IMR-90 (cell line): ENCODE measurements around the gene MYH9. TPM values are rescaled to one million over a fixed set of nuclear protein-coding genes. Genes with fewer than 3 reads are reported as not detected.

Source experiments
- ATAC-seq: fragments of 200-7000 bp; cut with Tn5 transposase; 2 replicates; pipeline ENCODE4 v1.9.1; 2020; ENCODE audit warnings: low read depth, mild to moderate bottlenecking, moderate library complexity
- BruUV-seq: library from RNA; stranded (reverse); fragments of 400-500 nt; replicated peaks from 2 replicates; lab custom pipeline; 2021; lab: Mats Ljungman, UMichigan
- CTCF ChIA-PET: fragments of 300-600 bp; formaldehyde crosslinking; extraction: SDS; loops from one replicate; lab custom pipeline; 2021; ENCODE audit warnings: antibody characterized with exemption; lab: Yijun Ruan, JAX
- POLR2A ChIA-PET: fragments of 300-600 bp; sonication (Branson Sonifier 250); formaldehyde crosslinking; loops from one replicate; lab custom pipeline; 2022; ENCODE audit warnings: antibody characterized with exemption; ENCODE audit not compliant: unreplicated experiment; lab: Charles Lee
- DNase-seq: peaks from one replicate; pipeline ENCODE4 v3.0.0; 2013
- H2AFZ ChIP-seq: replicated peaks from 2 replicates; pipeline ENCODE3; 2013; ENCODE audit warnings: low read length, mild to moderate bottlenecking; ENCODE audit not compliant: poor library complexity
- H2AK5ac ChIP-seq: 2 replicates; pipeline ENCODE4 v1.6.1; 2013; ENCODE audit warnings: low read depth, low read length, inconsistent platforms
- H2AK9ac ChIP-seq: replicated peaks from 2 replicates; pipeline ENCODE3; 2013; ENCODE audit warnings: mild to moderate bottlenecking, low read depth, low read length, moderate library complexity; ENCODE audit not compliant: poor library complexity
- H2BK120ac ChIP-seq: 2 replicates; pipeline ENCODE4 v1.6.1; 2013; ENCODE audit warnings: low read depth, low read length, inconsistent platforms
- H2BK15ac ChIP-seq: 3 replicates; pipeline ENCODE4 v1.6.1; 2013; ENCODE audit warnings: low read depth, low read length, inconsistent platforms
- H2BK20ac ChIP-seq: 2 replicates; pipeline ENCODE4 v1.6.1; 2013; ENCODE audit warnings: low read depth, mild to moderate bottlenecking, inconsistent platforms, low read length, moderate library complexity
- H2BK5ac ChIP-seq: 2 replicates; pipeline ENCODE4 v1.6.1; 2013; ENCODE audit warnings: mild to moderate bottlenecking, low read depth, low read length, inconsistent platforms; ENCODE audit not compliant: poor library complexity, severe bottlenecking
- H3K14ac ChIP-seq: replicated peaks from 2 replicates; pipeline ENCODE4 v1.6.1; 2013; ENCODE audit warnings: low read depth, low read length, inconsistent platforms
- H3K18ac ChIP-seq: 2 replicates; pipeline ENCODE4 v1.6.1; 2013; ENCODE audit warnings: low read depth, low read length, control low read depth
- H3K23ac ChIP-seq: 2 replicates; pipeline ENCODE4 v1.6.1; 2013; ENCODE audit warnings: low read depth, low read length, inconsistent platforms
- H3K27ac ChIP-seq: 2 replicates; pipeline ENCODE4 v1.5.1; 2013; ENCODE audit warnings: mild to moderate bottlenecking, control low read depth, low read length; ENCODE audit not compliant: insufficient read depth
- H3K27me3 ChIP-seq: 2 replicates; pipeline ENCODE4 v1.6.1; 2013; ENCODE audit warnings: low read length; ENCODE audit not compliant: control insufficient read depth, insufficient read depth
- H3K36me3 ChIP-seq: 2 replicates; pipeline ENCODE4 v1.6.1; 2013; ENCODE audit warnings: low read length, mixed read lengths; ENCODE audit not compliant: control insufficient read depth, insufficient read depth
- H3K4ac ChIP-seq: 2 replicates; pipeline ENCODE4 v1.6.1; 2013; ENCODE audit warnings: low read depth, low read length, inconsistent platforms
- H3K4me1 ChIP-seq: 2 replicates; pipeline ENCODE4 v1.6.1; 2013; ENCODE audit warnings: low read length, mixed read lengths; ENCODE audit not compliant: control insufficient read depth, insufficient read depth
- H3K4me2 ChIP-seq: 2 replicates; pipeline ENCODE4 v1.6.1; 2013; ENCODE audit warnings: low read depth, mild to moderate bottlenecking, control low read depth, low read length, moderate library complexity
- H3K4me3 ChIP-seq: 2 replicates; pipeline ENCODE4 v1.5.1; 2013; ENCODE audit warnings: low read depth, mild to moderate bottlenecking, control low read depth, low read length, moderate library complexity; ENCODE audit not compliant: insufficient read depth
- H3K56ac ChIP-seq: 2 replicates; pipeline ENCODE4 v1.6.1; 2013; ENCODE audit warnings: low read length, inconsistent platforms; ENCODE audit not compliant: insufficient read depth; ENCODE audit errors: extremely low read depth
- H3K79me1 ChIP-seq, 2 experiments: 2 replicates each; pipeline ENCODE4 v1.6.1; 2013; ENCODE audit warnings: low read length in 2 of 2, inconsistent platforms in 1 of 2, low read depth in 1 of 2
- H3K9ac ChIP-seq: 2 replicates; pipeline ENCODE4 v1.6.1; 2013; ENCODE audit warnings: low read depth, low read length, control low read depth
- H3K9me1 ChIP-seq: 2 replicates; pipeline ENCODE4 v1.6.1; 2013; ENCODE audit warnings: low read length, inconsistent platforms; ENCODE audit not compliant: insufficient read depth
- H3K9me3 ChIP-seq: 2 replicates; pipeline ENCODE4 v1.6.1; 2013; ENCODE audit warnings: low read length; ENCODE audit not compliant: control insufficient read depth, insufficient read depth
- H4K20me1 ChIP-seq: 2 replicates; pipeline ENCODE4 v1.6.1; 2013; ENCODE audit warnings: low read length, inconsistent platforms; ENCODE audit not compliant: insufficient read depth
- H4K5ac ChIP-seq: 2 replicates; pipeline ENCODE4 v1.6.1; 2013; ENCODE audit warnings: mild to moderate bottlenecking, low read depth, low read length, control low read depth
- H4K8ac ChIP-seq, 2 experiments: 2 replicates each; pipeline ENCODE4 v1.6.1; 2013; ENCODE audit warnings: low read depth in 2 of 2, low read length in 2 of 2, control low read depth in 1 of 2, inconsistent platforms in 1 of 2
- H4K91ac ChIP-seq: 2 replicates; pipeline ENCODE4 v1.6.1; 2013; ENCODE audit warnings: low read depth, low read length, inconsistent platforms; ENCODE audit not compliant: insufficient read depth
- CEBPB ChIP-seq: IDR thresholded peaks from 2 replicates; pipeline ENCODE4 v1.6.1; 2012; ENCODE audit warnings: low read depth, low read length, improper control_type of control experiment
- ELK1 ChIP-seq: fragments of 150-350 bp; IDR thresholded peaks from 2 replicates; pipeline ENCODE4 v1.6.1; 2016; ENCODE audit warnings: low read depth, mild to moderate bottlenecking, low read length, moderate library complexity, borderline replicate concordance
- MAZ ChIP-seq: IDR thresholded peaks from 2 replicates; pipeline ENCODE4 v1.6.1; 2012; ENCODE audit warnings: low read depth, mild to moderate bottlenecking, low read length, improper control_type of control experiment, moderate library complexity, borderline replicate concordance
- RCOR1 ChIP-seq: IDR thresholded peaks from 2 replicates; pipeline ENCODE4 v1.6.1; 2012; ENCODE audit warnings: mild to moderate bottlenecking, low read length, improper control_type of control experiment; ENCODE audit not compliant: insufficient replicate concordance
- WGBS, 2 experiments: methylation state at CpG; one replicate each; pipeline versions ENCODE4 v1.1.5 to v1.1.7; 2013; ENCODE audit warnings: missing lambda C conversion rate in 2 of 2; ENCODE audit not compliant: insufficient read length in 1 of 2; ENCODE audit errors: extremely low coverage in 2 of 2; 5-methylcytosine and 5-hydroxymethylcytosine counted together
- dilution Hi-C: fragments of 300-500 bp; cut with HindIII; formaldehyde crosslinking; loops from one replicate; pipeline ENCODE4 v1.14.3; 2018; ENCODE audit warnings: low sequenced_read_pairs; ENCODE audit not compliant: unreplicated experiment
- in situ Hi-C: fragments of 300-500 bp; cut with MboI; formaldehyde crosslinking; loops from 3 replicates; pipeline ENCODE4 v1.14.3; 2019; ENCODE audit warnings: low sequenced_read_pairs, inconsistent platforms, mixed read lengths
- intact Hi-C: fragments of 100-400 bp; cut with micrococcal nuclease; formaldehyde crosslinking; loops from 2 replicates; pipeline ENCODE4 v1.10.0; 2022
- polyA plus RNA-seq, 3 experiments: library from polyadenylated mRNA; depleted of rRNA; stranded (reverse); fragments of >200 nt; gene quantifications; 2 replicates each; pipeline ENCODE4 v1.2.3, GENCODE V29; 2012; ENCODE audit warnings: low replicate concordance in 1 of 3
- total RNA-seq: library from RNA; depleted of rRNA; stranded (reverse); fragments of >200 nt; gene quantifications from 2 replicates; pipeline ENCODE4 v1.2.3, GENCODE V29; 2012
- TF ChIP-seq, protein P1 (sequence below): fragments of 150-350 bp; IDR thresholded peaks from 2 replicates; pipeline ENCODE4 v1.6.1; 2017; ENCODE audit warnings: mild to moderate bottlenecking, antibody characterized with exemption, low read length, low read depth

MYH9 gene
- total and polyA plus RNA-seq, 2 of the 4 experiments (the other 2 are of a cell fraction): 475 to 554 TPM

DNA sequence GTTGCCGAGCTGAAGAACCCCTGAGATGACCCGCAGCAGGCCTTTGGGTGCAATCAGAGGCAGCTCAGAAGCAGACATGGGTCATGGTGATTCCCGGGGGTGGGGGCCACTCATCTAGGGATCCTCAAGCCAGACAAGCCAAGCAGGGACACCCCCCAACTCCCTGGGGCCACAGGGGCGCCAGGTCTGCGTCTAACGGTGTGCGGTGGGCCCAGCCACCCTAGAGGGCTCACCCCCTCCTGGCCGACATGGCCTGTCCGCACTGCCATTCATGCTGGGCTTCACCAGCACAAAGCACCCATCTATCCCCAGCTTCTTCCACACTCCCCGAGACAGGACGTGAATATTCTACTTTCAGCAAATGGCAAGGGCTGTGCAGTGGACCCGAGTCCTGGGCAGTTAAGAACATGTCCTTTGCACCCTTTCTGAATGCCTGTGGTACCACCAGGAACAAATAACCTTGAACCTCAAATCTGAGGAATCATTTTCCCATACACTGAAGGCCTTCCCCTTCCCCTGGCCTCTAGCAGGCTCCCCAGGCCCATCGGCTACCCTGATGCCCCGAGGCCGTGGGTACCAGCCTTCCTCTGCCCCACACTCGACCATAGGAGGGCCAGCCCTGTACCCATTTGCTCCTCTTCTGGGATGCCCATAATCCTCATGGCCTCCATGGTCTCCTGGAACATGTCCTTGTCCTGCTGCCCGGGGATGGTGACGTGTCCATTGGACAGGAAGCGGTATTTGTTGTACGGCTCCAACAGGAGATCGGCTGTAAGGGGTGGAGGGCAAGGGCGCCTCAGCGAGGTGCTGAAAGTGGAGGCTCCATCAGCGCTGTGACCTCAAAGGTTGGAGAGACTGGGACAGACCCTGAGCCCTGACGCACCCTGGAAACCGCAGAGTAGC lies 67.9 kb downstream of the MYH9 start:
- no peak overlapping the region for H3K56ac ChIP-seq
- DNase-seq (no peak), ATAC-seq (no peak)
- H3K9ac ChIP-seq: no peak overlapping the region
- no peak overlapping the region; the same call in 1 of the 2 replicates for H4K5ac ChIP-seq
- H3K36me3 ChIP-seq: peaks cover 91% of the 10 kb centered on the region
- intact Hi-C loops (no loop called here), in situ Hi-C loops (no loop called here), dilution Hi-C loops (no loop called here)
- TF ChIP-seq, protein P1, sequence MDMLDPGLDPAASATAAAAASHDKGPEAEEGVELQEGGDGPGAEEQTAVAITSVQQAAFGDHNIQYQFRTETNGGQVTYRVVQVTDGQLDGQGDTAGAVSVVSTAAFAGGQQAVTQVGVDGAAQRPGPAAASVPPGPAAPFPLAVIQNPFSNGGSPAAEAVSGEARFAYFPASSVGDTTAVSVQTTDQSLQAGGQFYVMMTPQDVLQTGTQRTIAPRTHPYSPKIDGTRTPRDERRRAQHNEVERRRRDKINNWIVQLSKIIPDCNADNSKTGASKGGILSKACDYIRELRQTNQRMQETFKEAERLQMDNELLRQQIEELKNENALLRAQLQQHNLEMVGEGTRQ: no peak
- TF ChIP-seq CEBPB: no peak
- no peak for TF ChIP-seq ELK1
- no peak for TF ChIP-seq RCOR1
- no peak for TF ChIP-seq MAZ
- peak overlapping the region; percentile 56 for H3K23ac ChIP-seq
- no peak overlapping the region for H3K18ac ChIP-seq
- ChIA-PET POLR2A (no interaction called here), CTCF (interaction anchor here (0.6 kb wide), 1 partner anchor 168 kb away, joined by 3 read pairs; no protein-coding TSS in a partner anchor)
- no peak overlapping the region for H2BK120ac ChIP-seq
- H2BK15ac ChIP-seq: no peak overlapping the region
- no peak overlapping the region for H3K4me3 ChIP-seq
- H2BK20ac ChIP-seq: no peak overlapping the region
- H2BK5ac ChIP-seq: peak overlapping the region; percentile 60
- 93% methylated on average over 24 of the region's 26 CpGs; no CpG with 5 or more reads in 1 of the 2 experiments for WGBS, 2 experiments
- H3K9me3 ChIP-seq: no peaks in the 10 kb centered on the region
- H3K14ac ChIP-seq: 0 out of 2 replicates have a peak overlapping the region, but pooled peaks have one; percentile 29
- peak overlapping the region; percentile 21 to 38; a peak in 2 of 4 replicates for H4K8ac ChIP-seq
- peaks cover 85% of the 10 kb centered on the region for H4K20me1 ChIP-seq
- H2AK9ac ChIP-seq: no peak overlapping the region
- H3K27ac ChIP-seq: peak overlapping the region; percentile 13; the same call in 1 of the 2 replicates
- H3K79me1 ChIP-seq: peaks cover 48 to 91% of the 10 kb centered on the region in 2 experiments
- BruUV-seq: TSS peak; percentile 10
- no peaks in the 10 kb centered on the region for H3K27me3 ChIP-seq
- peak overlapping the region; percentile 22 for H2AFZ ChIP-seq
- peaks cover 27% of the 10 kb centered on the region for H3K9me1 ChIP-seq
- 0 out of 2 replicates have a peak overlapping the region, but pooled peaks have one; percentile 33 for H2AK5ac ChIP-seq
- H4K91ac ChIP-seq: no peak overlapping the region
- peaks cover 16% of the 10 kb centered on the region for H3K4me1 ChIP-seq
- H3K4me2 ChIP-seq: no peak overlapping the region
- peak overlapping the region; percentile 22; the same call in 1 of the 2 replicates for H3K4ac ChIP-seq
